A172 (cell line): Measurements from ENCODE around the gene TBC1D13. TPM values are rescaled to one million over a fixed set of nuclear protein-coding genes. Genes with fewer than 3 reads are reported as not detected.
"Not testable (repeated sequence)": the region's sequence is repeated elsewhere in the genome, so short reads cannot be mapped to it uniquely, and the experiment has no call there.

Source experiments
- DNase-seq: peaks from one replicate; pipeline ENCODE4 v3.0.0-alpha.2; 2015; ENCODE audit warnings: low spot score
- total RNA-seq: library from RNA; depleted of rRNA; stranded (reverse); fragments of >200 nt; shearing (Covaris generic); gene quantifications from 2 replicates; pipeline ENCODE4 v1.2.3, GENCODE V29; 2014

TBC1D13 gene
- total RNA-seq, 1 experiment from 2014 or later = 43.6 TPM

DNA sequence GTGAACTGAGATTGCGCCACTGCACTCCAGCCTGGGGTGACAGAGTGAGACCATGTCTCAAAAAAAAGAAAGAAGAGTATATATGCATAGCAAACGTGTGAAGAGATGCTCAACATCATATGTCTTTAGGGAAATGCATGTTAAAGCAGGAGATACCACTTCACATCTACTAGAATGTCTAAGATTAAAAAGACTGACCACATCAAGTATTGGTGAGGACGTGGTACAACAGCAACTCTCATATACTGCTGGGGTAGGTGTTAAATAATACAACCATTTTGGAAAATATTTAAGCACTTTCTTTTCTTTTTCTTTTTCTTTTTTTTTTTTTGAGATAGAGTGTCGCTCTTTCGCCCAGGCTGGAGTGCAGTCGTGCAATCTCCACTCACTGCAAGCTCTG, 1.6 kb upstream of the TBC1D13 start:
- DNase-seq = no peak

DNA sequence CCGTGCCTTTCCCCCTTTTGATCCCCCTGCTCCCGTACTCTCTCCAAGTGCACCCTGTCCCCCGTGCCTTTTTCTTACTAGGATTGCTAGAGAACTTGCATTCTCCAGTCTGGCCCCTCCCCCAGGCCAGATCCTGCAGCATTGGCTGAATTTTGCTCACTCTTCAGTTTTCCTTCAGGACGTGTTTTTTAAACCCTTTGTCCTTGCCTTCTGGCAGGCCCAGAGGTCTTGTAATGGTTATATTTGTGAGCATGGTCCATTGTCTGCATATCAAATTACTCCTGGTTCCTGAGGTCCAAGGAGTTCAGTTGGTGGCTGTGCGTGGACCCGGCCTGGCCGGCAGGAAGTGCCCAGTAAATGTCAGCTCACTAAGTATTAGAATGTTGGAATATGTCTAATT, 606 bp downstream of the TBC1D13 start:
- DNase-seq = no peak

DNA sequence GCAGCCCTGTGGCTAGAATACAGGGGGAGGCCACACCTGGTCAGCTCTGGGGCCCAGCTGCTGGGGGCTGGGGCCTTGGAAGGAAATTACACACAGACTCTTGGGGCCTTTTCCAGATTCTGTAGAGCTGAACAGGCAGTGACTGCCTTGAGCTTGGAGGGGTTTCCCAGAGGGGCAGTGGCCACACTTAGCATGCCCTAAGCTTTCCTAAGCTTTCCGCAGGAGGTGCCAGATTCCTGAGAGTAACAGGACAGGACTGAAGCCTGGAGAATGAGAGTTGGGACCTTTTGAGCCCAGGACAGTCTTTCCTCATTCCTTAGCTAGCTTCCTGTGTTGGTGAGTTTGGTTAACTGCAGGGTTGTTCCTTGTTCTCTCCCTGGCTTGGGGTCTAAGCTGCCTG, 1.4 kb downstream of the TBC1D13 start:
- DNase-seq = no peak

DNA sequence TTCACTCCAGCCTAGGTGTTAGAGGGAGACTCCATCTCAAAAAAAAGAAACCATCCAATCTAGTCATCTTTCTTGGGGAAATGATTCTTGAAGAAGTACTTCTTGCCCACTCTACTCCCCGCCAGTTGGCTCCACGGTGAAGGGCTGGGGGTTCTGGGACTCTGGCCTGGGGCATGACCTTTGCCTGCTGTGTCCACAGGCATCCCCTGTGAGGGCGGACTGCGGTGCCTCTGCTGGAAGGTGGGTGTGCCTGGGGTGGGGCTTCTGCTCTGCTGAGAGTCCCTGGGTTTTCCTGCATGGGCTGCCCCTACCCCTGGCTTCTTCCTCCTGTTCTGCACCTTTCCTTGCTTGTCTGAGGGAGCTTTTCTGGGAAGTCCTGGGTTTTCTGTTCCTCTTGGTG, 3.5 kb downstream of the TBC1D13 start:
- no peak for DNase-seq

DNA sequence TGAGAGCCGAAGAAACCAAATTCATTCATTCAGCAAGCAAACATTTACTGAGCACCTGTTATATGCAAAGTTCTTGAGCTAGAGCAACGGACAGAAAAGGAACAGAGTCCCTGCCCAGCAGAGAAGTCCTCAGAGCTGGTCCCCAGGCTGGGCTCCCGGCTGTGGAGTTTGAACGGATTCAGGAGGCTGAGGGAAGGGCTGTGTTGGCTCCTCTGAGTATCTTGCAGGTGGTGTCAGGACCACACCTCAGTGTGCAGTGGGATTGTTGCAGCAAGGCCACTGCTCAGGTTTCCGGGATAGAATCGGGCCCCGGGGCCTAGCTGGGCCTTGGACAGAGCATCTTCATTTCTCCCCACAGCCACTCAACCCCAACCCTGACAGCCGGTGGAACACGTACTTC, 5.1 kb downstream of the TBC1D13 start:
- DNase-seq = no peak

DNA sequence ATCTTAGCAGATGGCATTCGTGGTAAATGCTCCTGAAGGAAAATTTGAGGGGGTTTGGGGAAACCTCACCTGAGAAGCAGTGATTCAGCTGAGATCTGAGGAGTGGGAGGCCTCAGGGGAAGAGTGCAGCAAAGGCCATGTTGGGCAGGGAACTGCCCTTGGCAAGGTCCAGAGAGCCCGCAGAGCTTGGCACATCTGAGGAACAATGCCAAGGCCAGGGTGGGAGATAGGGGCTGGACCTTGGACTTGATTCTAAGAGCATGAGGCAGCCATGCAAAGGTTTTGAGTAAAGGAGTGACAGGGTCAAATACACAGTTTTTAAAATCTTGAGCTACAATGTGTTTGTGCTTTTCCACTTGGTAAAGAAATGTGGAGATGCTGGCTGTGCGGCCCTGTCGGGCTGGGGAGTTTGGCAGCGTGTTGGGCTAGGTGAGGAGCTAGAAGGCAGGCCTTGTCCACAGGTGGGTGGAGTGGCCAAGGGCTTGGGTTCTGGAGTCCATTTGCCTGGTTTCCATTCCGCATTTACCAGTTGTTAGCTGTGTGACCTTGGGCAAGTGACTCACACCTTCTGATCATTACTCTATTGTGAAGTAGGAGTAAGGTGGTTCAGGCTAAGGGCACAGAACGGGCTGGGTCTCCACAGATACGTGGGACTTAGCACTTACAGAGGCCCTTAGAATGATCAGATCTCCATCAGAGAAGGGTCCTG, 6.1 kb downstream of the TBC1D13 start:
- DNase-seq = no peak

DNA sequence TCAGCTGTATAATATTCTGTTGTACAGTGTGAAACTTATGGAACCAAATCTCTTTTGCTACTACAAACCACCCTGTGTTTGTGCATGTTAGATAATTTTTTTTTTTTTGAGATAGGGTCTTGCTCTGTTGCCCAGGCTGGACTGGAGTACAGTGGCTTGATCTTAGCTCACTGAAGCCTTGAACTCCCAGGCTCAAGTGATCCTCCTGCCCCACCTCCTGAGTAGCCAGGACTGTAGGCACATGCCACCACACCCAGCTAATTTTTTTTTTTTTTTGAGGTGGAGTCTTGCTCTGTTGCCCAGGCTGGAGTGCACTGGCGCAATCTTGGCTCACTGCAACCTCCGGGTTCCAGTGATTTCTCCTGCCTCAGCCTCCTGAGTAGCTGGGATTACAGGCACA, 7.9 kb downstream of the TBC1D13 start:
- not testable (repeated sequence) for DNase-seq

DNA sequence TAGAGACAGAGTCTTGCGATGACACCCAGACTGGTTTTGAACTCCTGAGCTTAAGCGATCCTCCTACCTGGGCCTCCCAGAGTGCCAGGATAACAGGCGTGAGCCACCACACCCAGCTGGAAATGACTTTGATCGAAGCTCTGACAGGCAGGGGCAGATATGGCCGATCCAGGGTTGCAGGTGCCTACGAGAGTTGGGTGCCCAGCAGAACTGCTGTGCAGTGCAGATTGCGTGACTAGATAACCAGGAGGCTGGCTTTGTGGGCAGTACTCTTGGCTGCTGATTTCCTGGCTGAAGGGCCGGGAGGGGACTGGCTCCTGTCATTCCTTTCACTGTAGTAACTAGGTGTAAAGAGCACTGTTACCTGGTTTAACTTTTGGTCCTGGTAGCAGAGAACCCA, 11.8 kb downstream of the TBC1D13 start:
- DNase-seq = no peak

DNA sequence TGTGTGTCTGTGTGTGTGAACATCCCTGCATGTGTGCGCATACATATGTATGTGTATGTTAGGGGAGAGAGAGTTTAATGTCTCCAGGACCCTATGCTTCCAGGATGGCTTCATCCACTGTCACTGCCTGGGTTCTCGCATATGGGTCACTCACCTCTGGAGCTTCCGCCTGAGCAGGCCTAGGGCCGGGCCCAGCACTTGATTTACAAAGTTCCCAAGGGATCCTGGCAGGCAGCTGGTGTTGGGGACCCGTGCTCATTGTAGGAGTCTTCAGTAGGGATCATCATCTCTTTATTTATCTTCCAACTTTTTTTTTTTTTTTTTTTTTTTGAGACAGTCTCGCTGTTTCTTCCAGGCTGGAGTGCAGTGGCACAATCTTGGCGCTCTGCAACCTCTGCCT, 13.0 kb downstream of the TBC1D13 start:
- DNase-seq = no peak

DNA sequence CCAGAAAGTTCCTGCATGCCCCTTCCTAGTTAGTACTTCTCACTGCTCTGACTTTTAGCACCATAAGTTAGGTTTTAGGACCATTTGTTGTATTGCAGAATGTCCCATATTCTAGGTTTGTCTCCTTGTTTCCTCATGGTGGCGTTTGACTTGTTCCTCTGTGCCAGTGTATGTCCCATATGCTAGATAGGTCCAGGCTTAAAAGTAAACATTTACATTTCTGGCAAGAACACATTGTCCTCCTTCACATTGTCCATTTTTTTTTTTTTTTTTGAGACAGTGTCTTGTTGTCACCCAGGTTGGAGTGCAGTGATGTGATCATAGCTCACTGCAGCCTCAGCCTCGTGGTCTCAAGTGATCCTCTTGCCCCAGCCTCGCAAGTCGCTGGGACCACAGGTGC, 15.4 kb downstream of the TBC1D13 start:
- no peak for DNase-seq

DNA sequence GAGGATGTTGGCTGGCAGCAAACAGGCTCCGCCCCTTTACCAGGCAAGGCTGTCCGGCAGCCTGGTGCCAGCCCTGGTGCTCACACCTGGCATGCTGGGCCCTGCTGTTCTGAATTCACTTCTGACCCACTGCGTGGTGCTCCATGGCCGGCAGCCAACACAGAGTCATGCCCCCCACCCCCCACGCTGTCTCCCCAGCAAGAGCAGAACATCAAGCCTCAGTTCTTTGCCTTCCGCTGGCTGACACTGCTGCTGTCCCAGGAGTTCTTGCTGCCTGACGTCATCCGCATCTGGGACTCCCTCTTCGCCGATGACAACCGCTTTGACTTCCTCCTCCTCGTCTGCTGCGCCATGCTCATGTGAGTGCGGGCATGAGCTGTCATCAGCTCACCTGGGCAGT, 18.6 kb downstream of the TBC1D13 start:
- no peak for DNase-seq

DNA sequence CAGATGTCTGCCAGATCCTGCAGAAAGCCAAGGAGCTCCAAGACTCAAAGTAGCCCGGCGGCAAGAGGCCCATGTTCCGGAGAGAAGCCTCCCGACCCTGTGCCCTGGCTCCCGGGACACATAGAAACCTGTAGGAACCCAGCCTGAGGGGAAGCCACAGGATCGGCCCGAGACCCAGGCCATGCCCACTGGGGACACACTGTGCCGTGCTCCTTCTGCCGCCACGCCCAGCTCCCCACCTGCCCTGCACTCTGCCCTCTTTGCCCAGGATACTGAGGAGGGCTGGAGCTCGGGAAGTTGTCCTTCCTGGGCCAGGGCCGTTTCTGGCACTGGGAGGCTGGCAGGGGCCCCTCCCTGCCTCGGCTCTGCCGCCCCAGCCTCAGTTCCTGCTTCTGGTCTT, 20.8 kb downstream of the TBC1D13 start:
- no peak for DNase-seq

DNA sequence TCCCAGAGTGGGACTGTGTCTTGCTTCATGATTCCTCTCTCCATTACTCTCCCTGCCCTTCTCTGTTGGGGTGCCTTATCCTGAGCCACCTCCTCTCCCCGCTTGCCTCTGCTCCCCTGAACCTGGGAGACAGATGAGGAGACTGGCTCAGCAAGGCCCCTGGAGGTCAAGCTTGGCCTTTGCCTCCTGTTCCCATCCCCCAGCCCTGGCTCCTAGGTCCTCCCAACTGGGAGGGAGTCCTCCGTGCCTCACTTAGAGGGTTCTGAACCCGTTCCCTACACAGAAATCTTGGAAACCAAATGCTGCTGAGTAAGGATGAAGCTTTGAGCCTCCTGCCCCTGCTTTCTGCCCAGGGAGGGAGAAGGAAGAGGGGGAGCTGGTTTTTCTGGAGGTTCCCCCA, 21.5 kb downstream of the TBC1D13 start:
- no peak for DNase-seq

DNA sequence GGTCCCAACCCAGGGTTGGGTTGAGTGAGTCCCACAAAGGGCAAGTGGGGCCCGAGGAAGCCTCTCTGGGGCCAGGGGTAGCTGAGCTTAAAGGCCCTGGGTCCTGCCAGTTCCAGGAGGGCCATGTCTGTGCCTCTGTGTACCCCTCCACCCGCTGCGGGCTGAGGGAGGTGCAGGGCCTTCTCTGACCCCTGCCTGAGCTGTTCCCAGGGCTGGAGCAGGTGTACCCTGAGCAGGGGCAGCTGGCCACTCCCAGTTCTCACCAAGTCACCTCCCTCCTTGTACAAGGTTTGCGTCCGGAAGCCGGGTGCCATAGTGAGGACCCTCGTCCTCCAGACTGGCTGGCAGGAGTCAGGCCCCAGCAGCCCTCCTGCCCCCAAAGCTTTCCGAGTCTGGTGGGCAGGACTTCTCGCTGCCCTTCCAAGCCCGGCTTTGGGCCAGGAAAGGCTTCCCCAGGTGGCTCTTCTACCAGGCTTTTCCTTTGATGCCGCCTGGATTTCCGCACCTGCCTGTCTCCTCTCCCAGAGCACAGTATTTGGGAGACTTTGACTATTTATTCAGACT, 22.1 kb downstream of the TBC1D13 start:
- DNase-seq = no peak

DNA sequence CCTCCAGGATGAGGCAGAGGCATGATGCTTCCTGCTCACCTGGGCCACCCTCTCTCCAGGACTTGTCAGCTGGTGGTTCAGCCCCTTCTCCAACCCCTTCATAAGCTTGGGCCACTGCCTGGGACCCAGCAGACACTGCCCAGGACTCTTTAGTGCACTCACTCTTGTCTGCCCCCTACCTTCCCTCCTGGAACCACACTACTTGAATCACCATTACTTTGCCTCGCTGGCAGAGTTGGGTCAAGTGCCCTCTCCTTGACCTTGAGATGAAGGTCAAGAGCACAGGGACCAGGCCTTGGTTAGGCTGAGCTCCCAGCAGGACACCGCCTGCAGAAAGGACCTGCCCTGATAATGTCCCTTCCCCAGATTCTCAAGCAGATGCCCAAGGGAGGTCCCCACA, 22.8 kb downstream of the TBC1D13 start:
- no peak for DNase-seq

DNA sequence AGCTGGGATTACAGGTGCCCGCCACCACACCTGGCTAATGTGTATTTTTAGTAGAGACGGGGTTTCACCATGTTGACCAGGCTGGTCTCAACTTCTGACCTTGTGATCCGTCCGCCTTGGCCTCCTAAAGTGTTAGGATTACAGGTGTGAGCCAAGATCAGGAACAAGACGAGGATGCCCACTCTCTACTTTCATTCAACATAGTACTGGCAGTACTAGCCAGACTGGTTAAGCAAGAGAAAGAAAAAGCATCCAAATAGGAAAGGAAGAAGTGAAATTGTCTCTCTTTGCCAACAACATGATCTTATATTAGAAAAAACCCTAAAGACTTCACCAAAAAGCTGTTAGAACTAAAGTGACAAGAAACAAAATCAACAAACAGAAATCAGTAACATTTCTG, 23.8 kb downstream of the TBC1D13 start:
- no peak for DNase-seq

DNA sequence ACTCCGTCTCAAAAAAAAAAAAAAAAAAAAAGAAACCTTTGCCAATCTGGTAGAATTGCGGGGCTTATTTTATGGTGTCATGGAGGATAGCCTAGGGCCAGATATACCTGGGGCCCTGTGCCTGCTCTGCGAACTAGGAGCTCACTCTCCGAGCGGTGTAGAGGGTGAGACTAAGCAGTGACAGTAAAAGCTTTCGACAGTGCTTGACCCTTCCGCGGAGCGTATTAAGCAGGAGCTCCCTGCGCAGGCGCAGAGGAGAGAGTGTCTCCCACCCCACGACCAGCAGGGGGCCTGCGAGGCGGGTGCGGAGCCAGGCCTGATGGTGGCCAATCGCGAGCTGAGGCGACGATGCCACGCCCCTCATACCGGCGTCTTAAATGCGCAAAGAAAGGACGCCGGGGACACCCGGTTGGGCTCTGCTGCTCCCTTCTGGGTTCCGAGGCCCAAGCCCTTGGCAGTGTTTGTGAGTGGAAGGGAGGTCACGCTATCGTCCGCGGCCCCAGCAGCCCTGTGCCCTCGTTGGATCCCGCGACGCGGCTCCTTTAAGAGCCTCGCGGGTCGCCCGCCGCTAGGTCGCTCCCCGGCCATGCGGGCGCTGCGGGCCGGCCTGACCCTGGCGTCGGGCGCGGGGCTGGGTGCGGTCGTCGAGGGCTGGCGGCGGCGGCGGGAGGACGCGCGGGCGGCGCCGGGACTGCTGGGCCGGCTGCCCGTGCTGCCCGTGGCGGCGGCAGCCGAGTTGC, 31.2 kb downstream of the TBC1D13 start, which contains the start of gene ENDOG:
Gene ENDOG, plus strand, starts transcription at position 402 of the 740 bp plus-strand sequence. Its CDS starts 185 bp downstream, at position 587.
- peak; percentile 97 for DNase-seq

DNA sequence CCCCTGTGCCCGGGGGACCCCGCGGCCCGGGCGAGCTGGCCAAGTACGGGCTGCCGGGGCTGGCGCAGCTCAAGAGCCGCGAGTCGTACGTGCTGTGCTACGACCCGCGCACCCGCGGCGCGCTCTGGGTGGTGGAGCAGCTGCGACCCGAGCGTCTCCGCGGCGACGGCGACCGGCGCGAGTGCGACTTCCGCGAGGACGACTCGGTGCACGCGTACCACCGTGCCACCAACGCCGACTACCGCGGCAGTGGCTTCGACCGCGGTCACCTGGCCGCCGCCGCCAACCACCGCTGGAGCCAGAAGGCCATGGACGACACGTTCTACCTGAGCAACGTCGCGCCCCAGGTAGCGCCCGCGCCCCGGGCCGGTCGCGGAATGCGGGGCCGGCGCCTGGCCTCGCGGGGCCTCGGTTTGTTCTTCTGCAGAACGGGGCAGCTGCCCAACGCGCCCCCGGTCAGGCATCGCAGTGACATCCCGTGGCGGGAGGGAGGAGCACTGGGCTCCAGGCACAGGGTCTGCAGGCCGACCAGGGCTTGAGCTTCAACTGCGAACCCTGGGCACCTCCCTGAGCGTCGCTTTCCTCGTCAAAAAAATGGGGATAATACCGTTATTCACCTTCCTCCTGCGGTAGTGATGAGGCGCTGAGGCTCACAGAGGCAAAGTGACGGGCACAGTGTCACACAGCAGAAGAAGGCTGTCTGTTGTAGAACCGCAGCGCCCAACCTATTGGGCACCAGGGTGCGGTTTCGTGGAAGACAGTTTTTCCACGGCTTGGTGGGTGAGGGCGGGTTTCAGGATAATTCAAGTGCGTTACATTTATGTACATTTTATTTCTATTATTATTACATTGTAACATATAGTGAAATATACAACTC, 32.0 kb downstream of the TBC1D13 start:
- DNase-seq = no peak

DNA sequence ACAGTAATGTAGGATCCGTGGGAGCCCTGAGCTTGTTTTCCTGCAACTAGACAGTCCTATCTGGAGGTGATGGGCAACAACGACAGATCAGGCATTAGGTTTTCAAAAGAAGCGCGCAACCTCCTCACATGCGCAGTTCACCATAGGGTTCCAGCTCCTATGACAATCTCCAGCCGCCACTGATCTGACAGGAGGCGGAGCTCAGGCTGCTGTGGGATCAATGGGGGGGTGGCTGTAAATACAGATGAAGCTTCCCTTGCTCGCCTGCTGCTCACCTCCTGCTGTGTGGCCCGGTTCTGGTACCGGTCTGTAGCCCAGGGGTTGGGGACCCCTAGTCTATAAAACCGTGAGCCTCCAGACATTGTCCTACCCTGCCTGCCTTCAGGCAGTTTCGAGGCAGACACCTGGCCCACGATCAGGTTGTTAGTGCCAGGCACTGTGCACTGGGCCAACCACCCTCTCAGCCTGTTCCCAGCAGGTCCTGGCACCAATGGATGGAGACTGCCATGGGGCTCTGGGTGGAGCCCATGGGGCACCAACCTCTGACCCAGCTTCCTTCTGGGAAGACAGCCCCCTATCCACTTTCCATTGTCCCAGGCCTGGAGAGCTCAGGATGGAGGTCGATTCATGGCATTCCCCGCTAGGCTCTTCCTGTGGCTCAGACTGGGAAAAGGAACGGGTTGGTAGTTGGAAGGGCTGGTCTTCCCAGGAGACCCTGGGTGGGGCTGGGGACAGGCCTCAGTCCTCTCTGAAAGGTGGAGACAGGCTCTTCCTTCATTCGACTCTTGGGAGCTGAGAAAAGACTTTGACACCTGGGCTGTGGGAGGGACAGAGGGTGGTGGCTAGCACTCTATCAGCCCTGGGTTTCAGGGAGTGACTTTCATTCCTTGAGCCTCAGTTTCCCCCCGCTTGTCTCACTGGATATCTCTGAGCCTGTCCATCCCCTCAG, 32.9 kb downstream of the TBC1D13 start:
- no peak for DNase-seq

DNA sequence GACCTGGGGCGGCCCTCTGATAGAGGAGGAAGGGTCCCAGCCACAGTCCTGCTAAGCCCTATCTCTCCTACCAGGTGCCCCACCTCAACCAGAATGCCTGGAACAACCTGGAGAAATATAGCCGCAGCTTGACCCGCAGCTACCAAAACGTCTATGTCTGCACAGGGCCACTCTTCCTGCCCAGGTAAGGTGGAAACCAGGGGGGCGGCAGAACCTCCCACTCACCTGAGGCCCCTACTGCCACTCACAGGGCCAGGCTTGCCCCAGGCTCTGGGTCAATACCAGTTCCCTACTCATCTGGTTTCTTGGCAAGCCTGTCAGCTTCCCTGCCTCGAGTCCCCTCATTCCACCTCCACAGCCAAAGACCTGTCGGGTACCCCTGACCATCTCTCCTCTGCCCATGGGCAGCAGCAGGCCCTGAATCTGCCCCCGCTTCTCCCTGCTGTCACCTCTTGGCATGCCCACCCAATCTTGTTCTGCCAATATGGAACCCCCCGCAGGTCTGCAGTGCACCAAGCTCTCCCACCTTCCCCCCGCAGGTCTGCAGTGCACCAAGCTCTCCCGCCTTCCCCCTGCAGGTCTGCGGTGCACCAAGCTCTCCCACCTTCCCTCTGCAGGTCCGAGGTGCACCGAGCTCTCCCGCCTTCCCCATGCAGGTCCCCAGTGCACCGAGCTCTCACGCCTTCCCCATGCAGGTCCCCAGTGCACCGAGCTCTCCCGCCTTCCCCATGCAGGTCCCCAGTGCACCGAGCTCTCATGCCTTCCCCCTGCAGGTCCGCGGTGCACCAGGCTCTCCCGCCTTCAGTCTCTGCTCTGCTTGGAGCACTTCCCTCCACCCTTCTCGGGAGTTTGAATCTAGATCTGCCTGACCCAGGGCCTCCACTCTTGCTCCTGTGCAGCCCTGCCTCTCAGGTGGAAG, 33.9 kb downstream of the TBC1D13 start:
- no peak for DNase-seq
